Left renal cortex interstitium (tissue), 4 donors: ENCODE data around the gene DPH7. TPM values are rescaled to one million over a fixed set of nuclear protein-coding genes. Genes with fewer than 3 reads are reported as not detected.
"Not testable (repeated sequence)": the region's sequence is repeated elsewhere in the genome, so short reads cannot be mapped to it uniquely, and the experiment has no call there.

Source experiments
- DNase-seq, 4 donors: peaks; one replicate each; pipeline ENCODE4 v3.0.0-alpha.2; 2013; ENCODE audit warnings: low read depth in 4 of 4, low spot score in 2 of 4, missing footprints in 1 of 4
- polyA plus RNA-seq, 4 donors: library from polyadenylated mRNA; unstranded; fragments of 120-200 nt; gene quantifications; one replicate each; pipeline ENCODE4 v1.2.1, GENCODE V29; 2013; ENCODE audit not compliant: insufficient read length in 4 of 4

DPH7 gene
- polyA plus RNA-seq, 4 donors: 34.9 to 74.0 (median 52.8) TPM

DNA sequence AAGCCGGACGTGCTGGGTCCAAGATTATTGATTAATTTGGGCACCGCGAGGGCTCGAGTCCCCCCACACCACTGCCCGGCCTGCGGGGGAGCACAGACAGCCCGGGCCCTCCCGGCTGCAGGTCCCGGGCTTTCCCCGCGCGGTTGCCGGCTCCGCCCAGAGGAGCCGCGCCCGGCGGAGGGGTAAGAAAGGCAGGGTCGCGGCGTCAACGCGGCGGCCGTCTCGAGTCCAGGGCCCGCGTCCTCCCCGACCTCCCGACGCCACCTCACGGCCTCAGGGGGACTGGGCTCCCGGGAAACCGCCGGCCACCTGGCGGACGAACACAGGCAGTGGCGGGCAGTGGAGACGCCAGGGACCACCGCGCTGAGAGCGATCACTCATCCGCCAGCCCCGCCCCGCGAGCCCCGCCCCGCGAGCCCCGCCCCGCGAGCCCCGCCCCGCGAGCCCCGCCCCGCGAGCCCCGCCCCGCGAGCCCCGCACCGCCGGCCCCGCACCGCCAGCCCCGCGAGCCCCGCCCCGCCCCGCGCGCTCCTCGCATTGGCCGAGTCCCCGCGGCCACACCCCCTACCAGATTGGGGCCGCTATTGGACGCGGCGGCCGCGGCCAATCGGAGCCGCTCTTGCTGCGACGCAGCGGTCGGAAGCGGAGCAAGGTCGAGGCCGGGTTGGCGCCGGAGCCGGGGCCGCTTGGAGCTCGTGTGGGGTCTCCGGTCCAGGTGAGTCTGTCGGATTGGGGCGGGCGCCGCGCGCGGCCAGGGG is 27.3 kb downstream of the DPH7 start, which contains the start of gene MRPL41:
Gene MRPL41 (plus strand): TSS at position 616 of the 758 bp plus-strand sequence. CDS start 203 bp downstream, outside the sequence.
- DNase-seq: peak in 3 of 4 donors; percentile 51 to 75 (median 75)

DNA sequence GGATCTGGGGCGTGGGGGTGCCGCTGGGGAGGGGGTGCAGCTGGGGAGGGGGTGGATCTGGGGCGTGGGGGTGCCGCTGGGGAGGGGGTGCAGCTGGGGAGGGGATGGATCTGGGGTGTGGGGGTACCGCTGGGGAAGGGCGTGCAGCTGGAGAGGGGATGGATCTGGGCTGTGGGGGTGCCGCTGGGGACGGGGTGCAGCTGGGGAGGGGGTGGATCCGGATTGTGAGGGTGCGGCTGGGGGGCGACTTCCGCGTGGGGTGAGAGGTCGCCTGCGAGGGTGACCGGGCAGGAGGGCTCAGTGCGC is 27.8 kb downstream of the DPH7 start:
- not testable (repeated sequence) for DNase-seq

DNA sequence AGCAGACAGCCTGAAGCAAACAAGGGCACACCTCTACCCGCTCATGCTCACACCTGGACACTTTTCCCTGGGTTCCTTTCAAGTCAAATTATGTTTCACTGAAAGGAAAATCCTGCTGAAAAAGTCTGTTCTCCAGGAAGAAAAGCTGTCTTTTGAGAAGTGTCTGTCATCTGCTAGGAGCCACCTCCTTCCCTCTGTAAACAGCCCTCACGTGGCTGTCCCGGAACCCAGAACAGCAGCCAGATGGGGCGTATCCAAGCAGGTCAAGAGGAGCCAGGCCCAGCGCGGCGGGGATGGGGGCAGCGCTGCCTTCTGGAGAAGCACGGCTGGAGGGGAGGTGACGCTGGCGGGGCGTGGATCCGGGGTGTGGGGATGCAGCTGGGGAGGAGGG is 28.5 kb downstream of the DPH7 start, which contains the start of gene PNPLA7:
Gene PNPLA7 (minus strand): TSS at position 172 of the 391 bp plus-strand sequence. CDS start 205 bp downstream, outside the sequence.
- peak in 2 of 4 donors; percentile 74 to 82 for DNase-seq

DNA sequence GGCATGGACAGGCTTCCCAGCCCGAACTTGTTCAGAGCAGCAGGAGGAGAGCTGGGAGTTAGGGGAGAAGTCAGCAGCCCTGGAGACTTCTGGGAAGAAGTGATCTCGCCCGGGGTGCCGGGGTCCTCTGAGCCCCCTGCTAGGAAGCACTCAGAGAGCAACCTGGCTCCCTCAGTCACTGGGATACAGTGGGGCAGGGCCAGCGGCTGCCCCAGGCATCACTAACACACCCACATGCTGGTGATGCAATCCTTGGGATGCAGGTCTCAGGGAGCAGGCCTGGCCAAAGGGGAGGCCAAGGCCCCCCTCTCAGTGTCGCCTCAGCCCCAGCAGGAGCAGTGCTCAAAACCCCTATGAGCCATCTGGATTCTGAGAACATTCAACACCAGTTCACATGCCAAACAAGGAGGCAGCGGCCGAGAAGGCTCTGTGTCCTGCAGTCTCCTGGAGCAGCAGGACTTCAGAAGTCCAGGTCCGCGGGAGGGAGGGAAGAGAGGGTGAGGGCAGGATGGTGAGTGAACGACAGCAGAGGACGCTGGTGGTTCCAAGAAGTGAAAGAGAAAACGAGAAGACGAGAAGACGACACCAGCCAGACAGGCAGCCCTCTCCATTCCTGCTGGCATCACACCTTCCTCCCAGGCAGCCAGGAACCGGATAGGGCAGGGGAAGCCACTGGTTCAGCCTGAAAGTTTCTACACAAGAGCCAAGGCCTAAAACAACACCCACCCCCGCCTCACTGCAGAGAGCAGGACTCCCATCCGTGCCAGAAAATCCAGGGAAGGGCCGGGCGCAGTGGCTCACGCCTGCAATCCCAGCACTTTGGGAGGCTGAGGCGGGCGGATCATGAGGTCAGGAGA is 30.8 kb downstream of the DPH7 start:
- no peak for DNase-seq

DNA sequence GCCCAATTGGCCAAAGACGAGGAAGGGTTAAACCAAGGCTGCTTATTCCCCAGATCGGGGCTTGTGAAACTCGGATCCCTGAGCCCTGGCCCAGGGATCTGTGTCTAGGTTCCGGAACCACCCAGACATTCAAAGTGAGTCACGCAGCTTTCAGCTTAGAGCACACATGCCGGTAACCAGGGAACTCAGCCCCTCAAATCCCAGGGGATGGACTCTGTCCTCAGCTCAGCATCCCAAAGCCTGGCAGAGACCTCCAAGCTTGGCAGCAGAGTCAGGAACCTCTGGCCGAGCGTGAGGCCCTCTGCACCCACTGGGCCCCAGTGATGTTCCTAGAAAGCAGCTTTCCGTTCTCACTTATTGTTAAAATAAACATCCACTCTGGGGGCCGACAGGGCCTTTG is 33.6 kb downstream of the DPH7 start:
- no peak for DNase-seq

DNA sequence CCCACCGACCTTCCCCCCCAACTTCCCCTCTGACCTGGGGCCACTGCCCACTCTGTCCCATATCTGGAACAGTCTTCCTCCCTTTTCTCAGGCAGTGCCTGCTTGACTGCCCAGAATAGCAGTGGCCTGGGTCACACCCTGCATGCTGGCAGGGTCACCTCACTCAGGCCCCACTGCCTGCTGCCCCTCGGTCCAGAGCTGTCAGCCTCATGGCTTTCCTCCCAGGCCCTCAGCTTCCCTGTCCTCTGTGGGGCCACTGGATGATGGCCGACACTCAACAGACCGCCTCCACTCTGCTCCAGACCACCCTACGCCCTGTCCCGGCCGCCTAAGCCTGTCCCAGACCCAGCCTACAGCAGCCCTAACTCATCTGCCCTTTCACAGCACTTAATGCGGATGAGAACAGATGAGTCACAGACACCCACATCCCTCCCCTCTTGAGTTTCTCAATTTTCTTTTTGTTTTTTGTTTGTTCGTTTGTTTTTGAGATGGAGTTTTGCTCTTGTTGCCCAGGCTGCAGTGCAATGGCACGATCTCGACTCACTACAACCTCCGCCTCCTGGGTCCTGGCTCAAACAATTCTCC is 34.5 kb downstream of the DPH7 start:
- DNase-seq: no peak

DNA sequence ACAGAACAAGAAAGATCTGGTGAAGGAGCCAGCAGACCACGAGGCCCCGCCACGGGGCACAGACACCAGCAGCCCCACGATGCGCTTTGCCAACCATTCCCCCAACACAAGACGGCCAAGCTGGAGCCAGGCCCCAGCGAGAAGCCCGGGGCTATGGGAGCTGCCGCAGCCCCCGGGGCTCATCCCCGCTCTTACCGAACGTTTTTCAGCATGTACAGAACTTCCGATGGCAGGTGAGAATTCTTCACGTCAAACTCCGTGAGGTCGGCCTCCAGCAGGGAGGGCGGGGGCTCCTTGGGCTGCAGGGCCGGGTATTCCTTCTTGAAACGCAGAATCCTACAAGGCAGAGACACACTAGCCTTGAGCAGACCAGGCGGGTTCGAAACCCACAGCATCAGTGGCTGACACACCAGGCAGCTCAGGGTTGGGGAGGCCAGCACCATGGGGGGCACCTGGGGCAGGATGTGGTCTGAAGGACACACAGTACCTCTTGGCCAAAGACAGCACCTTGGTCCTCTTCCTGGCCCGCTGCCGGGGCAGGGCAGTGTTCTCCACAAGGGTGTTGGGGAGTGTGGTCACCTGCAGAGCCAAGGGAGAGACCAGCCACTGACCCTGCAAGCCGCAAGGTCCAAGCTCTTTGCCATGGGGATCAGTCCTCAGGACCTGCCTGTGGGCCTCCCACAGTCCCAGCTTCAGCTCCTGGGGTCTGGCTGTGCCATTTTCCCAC is 35.3 kb downstream of the DPH7 start:
- DNase-seq: no peak

DNA sequence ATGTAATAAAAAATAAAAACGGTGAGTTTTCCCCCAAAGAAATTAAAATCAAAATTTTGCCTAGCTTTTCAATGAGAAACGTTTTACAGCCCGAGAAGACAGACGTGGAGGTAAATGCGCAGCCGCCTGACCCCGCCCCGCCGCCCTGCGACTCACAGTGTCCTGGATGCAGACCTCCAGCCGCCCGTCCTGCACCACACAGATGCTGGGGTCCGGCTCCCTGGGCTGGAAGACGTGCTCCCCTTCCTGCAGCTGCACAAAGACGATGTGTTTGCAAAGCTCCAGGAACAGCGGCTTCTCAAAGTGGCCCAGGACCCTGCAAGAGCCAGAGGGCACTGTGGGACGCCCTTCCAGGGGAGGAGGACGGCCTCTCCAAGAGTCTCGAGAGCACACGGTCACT is 36.2 kb downstream of the DPH7 start:
- DNase-seq: no peak

DNA sequence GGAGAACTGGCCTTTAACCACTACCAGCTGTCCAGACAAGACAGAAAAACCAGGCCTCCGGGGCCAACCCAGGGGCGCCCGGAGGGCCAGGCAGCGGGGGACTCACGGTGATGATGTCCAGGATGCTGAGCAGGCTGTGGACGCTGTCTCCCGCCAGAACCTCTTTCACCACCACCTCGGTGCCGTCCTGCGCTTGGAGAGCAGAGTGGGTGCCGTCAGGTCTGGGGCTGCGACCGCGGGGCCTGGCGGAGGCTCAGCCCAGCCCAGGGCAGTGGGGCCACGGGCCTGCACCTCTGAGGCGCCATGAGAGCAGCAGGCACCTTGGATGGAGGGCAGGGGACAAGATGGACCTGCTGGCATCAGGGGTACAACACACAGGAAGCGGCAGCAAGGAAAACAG is 38.2 kb downstream of the DPH7 start:
- no peak for DNase-seq

DNA sequence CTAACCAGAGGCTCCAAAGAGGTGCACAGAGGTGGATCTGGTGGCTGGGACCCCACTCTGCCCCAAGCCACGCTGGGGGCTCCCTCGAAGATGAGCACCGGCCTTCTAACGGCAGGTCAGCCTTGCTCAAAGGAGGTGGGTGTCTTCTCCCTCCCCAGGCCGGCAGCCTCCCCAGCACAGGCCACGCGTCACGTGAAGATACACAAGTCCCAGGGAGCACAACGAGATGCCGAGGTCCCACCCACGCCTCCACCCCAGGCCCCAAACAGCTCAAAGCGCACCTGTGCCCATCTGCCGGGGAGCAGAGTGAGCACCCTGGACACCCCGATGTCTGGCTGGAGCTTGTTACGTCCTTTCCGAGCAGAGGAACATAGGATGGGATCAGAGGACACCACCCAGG is 40.7 kb downstream of the DPH7 start:
- DNase-seq: no peak

DNA sequence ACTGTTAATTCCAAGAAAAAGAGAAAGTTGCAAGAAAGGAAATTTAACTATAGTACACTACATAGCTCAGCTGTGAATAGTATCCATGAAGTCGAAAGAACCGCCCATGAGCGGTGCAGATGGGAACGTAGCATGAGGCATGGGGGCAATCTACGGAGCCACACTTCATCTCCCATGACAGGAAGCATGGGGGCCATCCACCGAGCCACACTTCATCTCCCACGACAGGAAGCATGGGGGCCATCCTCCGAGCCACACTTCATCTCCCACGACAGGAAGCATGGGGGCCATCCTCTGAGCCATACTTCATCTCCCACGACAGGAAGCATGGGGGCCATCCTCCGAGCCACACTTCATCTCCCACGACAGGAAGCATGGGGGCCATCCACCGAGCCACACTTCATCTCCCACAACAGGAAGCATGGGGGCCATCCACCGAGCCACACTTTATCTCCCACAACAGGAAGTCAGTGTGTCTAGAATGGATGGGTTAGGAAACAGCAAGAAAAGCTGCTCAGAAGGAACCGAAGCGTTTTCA is 42.1 kb downstream of the DPH7 start:
- not testable (repeated sequence) for DNase-seq

DNA sequence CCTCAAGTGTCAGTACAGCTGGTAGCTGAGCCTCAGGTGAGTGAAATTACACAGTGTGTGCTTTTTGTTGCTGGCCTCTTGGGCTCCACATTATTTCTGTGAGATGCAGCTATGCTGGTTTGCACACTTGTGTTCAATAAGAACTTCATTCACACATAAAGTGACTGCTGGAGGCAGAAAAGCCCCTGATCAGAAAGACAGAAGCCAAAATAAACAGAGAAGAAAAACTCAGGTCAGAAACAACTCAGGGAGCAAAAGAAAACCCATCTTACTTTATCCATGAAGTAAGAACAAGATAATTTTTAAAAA is 43.7 kb downstream of the DPH7 start:
- no peak for DNase-seq

DNA sequence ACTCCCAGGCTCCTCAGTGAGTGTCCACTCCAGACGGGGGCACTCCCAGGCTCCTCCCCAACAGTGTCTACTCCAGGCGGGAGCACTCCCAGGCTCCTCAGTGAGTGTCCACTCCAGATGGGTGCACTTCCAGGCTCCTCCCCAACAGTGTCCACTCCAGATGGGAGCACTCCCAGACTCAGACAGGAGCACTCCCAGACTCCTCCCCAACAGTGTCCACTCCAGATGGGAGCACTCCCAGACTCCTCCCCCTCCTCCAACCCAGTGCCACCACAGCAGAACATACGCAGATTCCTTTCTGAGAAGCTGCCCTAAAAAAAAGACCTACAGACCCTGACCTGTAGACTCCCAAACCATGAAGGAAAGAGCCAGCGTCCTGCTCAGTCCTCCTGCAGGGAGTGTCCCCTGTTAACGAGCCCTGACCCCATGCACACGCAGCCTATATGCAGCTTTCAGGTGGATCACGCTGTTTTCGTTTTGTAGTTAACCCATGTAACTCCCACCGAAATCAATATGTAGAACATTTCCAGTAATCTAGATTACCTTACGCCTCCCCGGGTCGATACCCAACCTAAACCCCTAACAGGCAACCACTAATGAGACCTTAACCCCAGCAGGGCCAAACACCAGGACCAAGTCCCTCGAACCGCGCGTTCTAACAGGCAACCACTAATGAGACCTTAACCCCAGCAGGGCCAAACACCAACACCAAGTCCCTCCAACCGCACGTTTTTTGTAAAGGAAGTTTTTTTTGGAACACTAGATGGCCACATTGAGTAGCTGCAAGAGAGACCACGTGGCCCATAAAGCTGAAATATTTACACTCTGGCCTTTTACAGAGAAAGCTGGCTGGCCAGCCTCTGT is 44.2 kb downstream of the DPH7 start:
- DNase-seq: peak in 2 of 4 donors; percentile 50 to 73

DNA sequence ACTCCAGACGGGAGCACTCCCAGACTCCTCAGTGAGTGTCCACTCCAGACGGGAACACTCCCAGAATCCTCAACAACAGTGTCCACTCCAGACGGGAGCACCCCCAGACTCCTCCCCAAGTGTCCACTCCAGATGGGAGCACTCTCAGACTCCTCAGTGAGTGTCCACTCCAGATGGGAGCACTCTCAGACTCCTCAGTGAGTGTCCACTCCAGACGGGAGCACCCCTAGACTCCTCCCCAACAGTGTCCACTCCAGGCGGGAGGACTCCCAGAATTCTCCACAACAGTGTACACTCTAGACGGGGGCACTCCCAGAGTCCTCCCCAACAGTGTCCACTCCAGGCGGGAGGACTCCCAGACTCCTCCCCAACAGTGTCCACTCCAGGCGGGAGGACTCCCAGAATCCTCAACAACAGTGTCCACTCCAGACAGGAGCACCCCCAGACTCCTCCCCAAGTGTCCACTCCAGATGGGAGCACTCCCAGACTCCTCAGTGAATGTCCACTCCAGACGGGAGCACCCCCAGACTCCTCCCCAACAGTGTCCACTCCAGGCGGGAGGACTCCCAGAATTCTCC is 45.7 kb downstream of the DPH7 start:
- not testable (repeated sequence) for DNase-seq

DNA sequence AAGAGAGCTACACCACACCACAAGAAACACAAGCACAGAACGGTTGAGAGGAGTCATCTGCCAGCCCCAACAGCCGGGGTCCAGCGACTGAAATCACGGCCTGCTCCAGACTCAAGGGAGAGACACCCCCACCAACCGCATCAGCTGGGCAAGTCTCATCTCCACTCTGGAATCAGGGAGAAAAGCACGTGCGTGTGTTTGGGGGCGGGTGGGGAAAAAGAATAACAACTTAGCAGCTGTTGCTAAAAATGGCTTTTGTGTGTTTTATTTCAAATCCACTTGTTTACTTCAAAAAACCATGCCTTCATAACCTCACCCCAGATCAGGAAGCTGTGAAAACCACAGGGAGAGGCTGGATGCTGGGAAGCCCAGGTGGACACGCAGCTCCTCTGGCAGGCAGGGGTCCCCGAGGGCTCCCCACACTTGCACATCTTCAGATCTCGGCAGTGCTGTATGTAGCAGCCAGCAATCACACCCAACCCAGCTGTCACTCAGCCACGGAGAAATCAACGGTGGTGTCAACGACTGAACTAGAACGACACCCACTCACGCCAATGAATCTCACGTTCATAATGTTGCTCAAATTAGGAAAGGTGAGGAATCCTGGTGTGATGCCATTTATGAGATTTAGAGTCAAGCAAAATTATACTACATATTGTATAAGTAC is 47.5 kb downstream of the DPH7 start:
- no peak for DNase-seq

DNA sequence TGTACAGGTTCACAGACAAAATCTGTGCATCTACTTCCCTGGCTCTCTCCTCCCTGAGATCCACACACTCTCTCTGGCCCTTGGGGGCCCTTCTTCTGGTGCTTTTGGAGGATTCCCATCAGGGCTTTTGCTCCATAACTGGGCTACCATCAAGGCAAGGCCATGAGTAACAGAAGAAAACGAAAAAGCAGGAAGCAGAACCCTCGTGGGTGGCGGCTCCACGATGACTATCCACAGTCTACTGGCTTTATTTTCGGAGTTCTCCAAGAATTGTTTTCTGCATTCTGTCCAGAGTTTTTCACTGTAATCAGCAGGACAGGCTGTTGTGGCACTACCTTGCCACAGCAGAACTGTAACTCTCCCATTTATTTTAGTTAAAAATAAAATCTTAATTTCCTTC is 48.4 kb downstream of the DPH7 start:
- DNase-seq: no peak

DNA sequence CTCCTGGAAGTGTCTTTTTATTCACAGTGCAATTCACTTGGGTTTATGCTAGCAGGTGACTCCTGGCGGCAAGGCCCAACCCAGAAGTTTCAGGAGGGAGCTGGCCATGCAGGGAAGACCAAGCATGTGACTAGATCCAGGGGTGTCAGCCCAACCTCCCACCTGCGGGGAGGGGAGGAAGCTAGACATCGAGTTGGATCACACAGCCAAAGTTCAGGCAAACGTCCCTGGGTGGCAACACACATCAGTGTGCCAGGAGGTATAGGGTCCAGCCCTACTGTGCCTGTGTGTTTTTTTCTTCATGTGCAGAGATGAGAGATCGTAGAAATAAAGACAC is 53.8 kb downstream of the DPH7 start:
- no peak for DNase-seq

DNA sequence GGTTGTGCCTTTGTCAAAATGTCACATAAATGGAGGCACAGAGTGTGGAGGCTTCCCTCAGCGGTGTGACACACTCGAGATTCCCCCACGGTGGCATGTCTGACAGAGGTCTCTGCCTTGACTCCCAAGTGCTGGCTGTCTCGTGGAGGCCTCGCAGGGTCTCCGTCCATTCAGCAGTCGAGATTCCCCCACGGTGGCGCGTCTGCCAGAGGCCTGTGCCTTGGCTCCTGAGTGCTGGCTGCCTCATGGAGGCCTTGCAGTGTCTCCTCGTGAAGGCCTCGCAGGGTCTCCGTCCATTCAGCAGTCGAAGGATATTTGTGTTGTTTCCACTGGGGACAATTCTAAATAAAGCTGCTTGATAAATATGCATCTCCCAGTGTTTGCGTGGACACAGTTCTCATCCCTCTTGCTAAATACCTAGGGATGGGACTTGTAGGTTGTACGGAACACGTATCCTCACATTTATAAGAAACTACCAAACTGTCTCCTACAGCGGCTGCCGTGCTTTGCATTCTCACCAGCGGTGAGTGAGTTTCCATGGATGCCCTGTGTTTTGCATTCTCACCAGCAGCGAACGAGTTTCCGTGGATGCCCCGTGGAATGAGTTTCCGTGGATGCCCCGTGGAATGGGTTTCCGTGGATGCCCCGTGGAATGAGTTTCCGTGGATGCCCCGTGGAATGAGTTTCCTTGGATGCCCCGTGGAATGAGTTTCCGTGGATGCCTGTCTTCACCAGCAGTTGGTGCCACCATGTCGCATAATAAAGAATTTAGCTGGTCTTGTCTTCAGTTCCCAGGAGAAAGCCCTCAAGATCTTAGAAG is 54.4 kb downstream of the DPH7 start:
- no peak for DNase-seq
